SK-N-SH treated with all-trans-retinoic acid at 6 μM for 48 hours (cell line): ENCODE data around the gene CELSR2.

ENCODE experiments used
- CREB5 ChIP-seq: fragments of 250-450 bp; sonication (Bioruptor Pico); IDR thresholded peaks from 2 replicates; pipeline ENCODE4 v1.5.1; 2020; ENCODE audit warnings: low read depth, mild to moderate bottlenecking, moderate library complexity
- ZFP3 ChIP-seq: fragments of 250-450 bp; sonication (Bioruptor Pico); IDR thresholded peaks from 2 replicates; pipeline ENCODE4 v1.5.0; 2020; ENCODE audit warnings: mild to moderate bottlenecking, moderate library complexity
- ZNF565 ChIP-seq: fragments of 450-650 bp; formaldehyde crosslinking; conservative IDR thresholded peaks from 2 replicates; pipeline ENCODE4 v1.5.0; 2020; ENCODE audit warnings: low read depth, mild to moderate bottlenecking, moderate library complexity

DNA sequence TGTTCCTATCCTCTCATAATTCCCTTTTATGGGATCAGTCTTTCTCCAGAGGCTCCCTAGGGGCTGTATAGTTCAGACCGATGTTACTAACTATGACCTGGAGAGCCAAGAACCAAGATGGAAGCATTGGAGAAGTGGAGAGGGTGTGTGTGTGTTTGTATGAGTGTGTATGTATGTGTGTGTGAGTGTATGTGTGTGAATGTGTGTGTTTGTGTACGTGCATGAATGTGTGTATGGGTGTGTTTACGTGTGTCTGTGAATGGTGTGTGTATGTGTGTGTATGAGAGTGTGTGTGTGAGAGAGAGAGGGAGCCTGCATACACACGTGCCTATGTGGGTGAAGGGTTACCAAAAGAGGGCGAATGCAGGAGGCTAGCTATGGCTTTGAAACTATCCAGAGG, 52.5 kb downstream of the CELSR2 start:
- TF ChIP-seq CREB5 (no peak), ZNF565 (CRISPR knock-in tag) (no peak), ZFP3 (CRISPR knock-in tag) (no peak)
